ENCODE measurements around the gene ARL8B. TPM values are rescaled to one million over a fixed set of nuclear protein-coding genes. Genes with fewer than 3 reads are reported as not detected.
A peak's percentile ranks its signal among the peaks of the same experiment; 100 is the strongest.

Gene ARL8B
- total RNA-seq, 1 experiment from 2014 or later: 43.8 TPM

DNA sequence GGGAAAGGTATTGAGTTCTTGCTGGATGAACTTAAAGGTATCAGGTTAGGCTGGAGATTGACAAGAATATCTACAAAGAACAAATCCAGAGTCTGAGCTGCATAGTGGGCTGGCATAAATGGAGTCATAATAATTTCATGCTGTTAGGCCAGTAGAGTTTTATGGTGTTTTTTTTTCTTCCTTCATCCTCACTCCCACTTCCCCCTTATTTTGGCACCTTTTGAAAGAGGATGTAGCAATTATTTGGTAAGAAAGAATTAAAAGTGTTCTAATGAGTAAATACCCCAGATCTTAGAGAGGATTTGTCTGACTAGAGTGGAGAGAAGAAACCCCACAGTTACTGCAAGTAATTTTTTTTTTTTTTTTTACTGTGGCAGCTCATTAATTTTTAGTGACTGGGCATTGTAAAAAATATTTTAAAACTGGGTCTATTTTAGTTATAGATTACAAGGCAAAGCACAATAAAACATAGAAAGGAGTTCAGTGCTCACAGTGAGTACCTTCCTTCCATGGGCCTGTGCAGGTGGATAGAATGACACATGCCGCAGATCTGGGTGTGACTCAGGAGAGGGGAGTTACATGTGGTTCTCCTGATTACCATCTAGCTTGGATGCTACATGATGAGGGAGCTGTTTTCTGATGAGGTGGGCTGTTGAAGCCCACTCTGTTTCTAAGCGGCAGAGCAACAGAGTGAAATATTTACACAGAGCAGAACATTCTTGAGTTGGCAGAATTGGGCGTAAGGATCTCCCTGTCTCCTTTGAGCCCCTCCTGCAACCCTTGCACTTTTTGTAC, 70.7 kb downstream of the ARL8B start:
- no peak overlapping the region for H3K27ac ChIP-seq (ENCODE audit: low read length)
- H3K9me2 ChIP-seq (replicated peaks; ENCODE audit: low read length): no peaks in the 10 kb centered on the region
- DNase-seq (peak; percentile 37), ATAC-seq (no peak)
- H4K20me1 ChIP-seq (ENCODE audit: low read length): peaks cover 18% of the 10 kb centered on the region
- 0 out of 2 replicates have a peak, but pooled peaks cover 3% of the 10 kb centered on the region for H3K36me3 ChIP-seq (ENCODE audit: low read depth, low read length)
- intact Hi-C loops (cut with micrococcal nuclease): no loop called here
- no peaks in the 10 kb centered on the region for H3K9me3 ChIP-seq (ENCODE audit: low read length)
- POLR2A ChIA-PET (ENCODE audit: unreplicated experiment): no interaction called here
- H3K79me2 ChIP-seq (ENCODE audit: low read length): peaks cover 90% of the 10 kb centered on the region
- TF ChIP-seq EZH2phosphoT487 (IDR thresholded peaks at IDR 0.05; ENCODE audit: borderline replicate concordance, low read length) (no peak), EZH2 (IDR thresholded peaks at IDR 0.05; ENCODE audit: low read length, unreplicated experiment) (no peak), CTCF (conservative IDR thresholded peaks at IDR 0.05; ENCODE audit: low read depth, low read length) (no peak)
- H3K4me2 ChIP-seq (ENCODE audit: low read length): no peak overlapping the region
- peaks cover 6% of the 10 kb centered on the region for H3F3A ChIP-seq (ENCODE audit: low read length, unreplicated experiment)
- H3K4me3 ChIP-seq (ENCODE audit: low read length): no peak overlapping the region
- no peaks in the 10 kb centered on the region for H3K27me3 ChIP-seq (ENCODE audit: low read length)
- no TSS peak for BruUV-seq (replicated peaks)
- H3K9ac ChIP-seq (ENCODE audit: low read length): no peak overlapping the region
- H3K4me1 ChIP-seq (ENCODE audit: insufficient read depth, low read length): peaks cover 74% of the 10 kb centered on the region
- CTCF ChIA-PET: no interaction called here
- H2AFZ ChIP-seq (ENCODE audit: low read length): no peak overlapping the region

DNA sequence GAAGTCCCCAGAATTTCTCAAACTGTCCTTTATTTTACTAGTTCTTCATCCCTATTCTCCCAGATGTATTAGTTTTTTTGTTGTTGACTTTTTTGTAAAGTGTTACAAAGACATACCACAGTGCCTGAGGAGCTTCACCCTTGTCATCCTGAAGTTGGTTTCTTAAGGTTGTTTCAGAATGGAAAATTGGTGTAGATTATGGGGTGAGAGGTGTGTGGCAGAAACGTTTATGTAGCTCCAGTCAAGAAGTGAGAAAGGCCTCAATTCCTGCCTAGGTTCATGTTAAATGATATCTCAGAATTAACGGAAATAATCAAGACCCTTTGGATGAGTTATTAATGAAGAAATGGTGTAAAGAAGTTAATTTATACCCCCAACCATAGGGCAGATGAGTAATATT, 72.2 kb downstream of the ARL8B start:
- Histone ChIP-seq H3K27me3 (ENCODE audit: low read length) (no peaks in the 10 kb centered on the region), H3K27ac (ENCODE audit: low read length) (peak overlapping the region; percentile 76), H3K4me3 (ENCODE audit: low read length) (no peak overlapping the region), H3F3A (ENCODE audit: low read length, unreplicated experiment) (peaks cover 6% of the 10 kb centered on the region), H3K9me2 (replicated peaks; ENCODE audit: low read length) (no peaks in the 10 kb centered on the region), H3K9me3 (ENCODE audit: low read length) (no peaks in the 10 kb centered on the region), H3K36me3 (ENCODE audit: low read depth, low read length) (peaks cover 7% of the 10 kb centered on the region; the same call in 1 of the 2 replicates), H3K9ac (ENCODE audit: low read length) (0 out of 2 replicates have a peak overlapping the region, but pooled peaks have one; percentile 12), H3K4me2 (ENCODE audit: low read length) (peak overlapping the region; percentile 59), H3K4me1 (ENCODE audit: insufficient read depth, low read length) (peaks cover 72% of the 10 kb centered on the region), H2AFZ (ENCODE audit: low read length) (no peak overlapping the region), H4K20me1 (ENCODE audit: low read length) (peaks cover 15% of the 10 kb centered on the region), H3K79me2 (ENCODE audit: low read length) (peaks cover 87% of the 10 kb centered on the region)
- BruUV-seq (replicated peaks): TSS peak; percentile 61
- ChIA-PET CTCF (interaction anchor here (1.4 kb wide), 1 partner anchor 71 kb away, joined by 3 read pairs; no protein-coding TSS in a partner anchor), POLR2A (ENCODE audit: unreplicated experiment) (interaction anchor here (0.6 kb wide), 1 partner anchor 13 kb away, joined by 3 read pairs; no protein-coding TSS in a partner anchor)
- ATAC-seq: peak; percentile 37
- intact Hi-C loops (cut with micrococcal nuclease): loop anchor here (2.0 kb wide), 2 partner anchors 72 to 498 kb away; partner anchors contain the start of gene ARL8B
- peak; percentile 11 for DNase-seq
- TF ChIP-seq EZH2phosphoT487 (IDR thresholded peaks at IDR 0.05; ENCODE audit: borderline replicate concordance, low read length) (no peak), CTCF (conservative IDR thresholded peaks at IDR 0.05; ENCODE audit: low read depth, low read length) (no peak), EZH2 (IDR thresholded peaks at IDR 0.05; ENCODE audit: low read length, unreplicated experiment) (no peak)

Data from PC-3 (cell line).